Fibroblast of peridontal ligament (primary cell): ENCODE measurements around the gene IGFBP3.

Experiments used
- DNase-seq: peaks from one replicate; pipeline ENCODE4 v3.0.0-alpha.2; 2010; ENCODE audit errors: extremely low read depth

The IGFBP3 gene

DNA sequence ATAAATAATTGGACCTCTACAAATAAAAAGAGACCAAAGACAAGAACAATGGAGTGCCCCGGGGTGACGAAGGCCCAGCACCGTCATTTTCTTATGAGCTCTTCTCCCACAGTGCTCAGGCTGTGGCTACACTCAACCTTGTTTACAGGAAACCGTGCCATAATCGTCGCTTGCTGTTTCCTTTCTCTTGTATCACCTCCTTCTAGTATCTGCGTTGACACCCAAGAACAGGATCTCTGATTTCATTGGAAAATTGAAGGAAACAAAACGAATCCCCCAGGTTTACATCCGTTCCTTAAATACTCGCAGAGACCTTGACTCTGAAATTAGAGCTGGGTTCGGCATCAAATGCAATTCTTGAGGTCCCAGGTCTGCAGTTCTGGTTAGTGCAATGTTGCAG lies 1.7 kb upstream of the IGFBP3 start:
- no peak for DNase-seq

DNA sequence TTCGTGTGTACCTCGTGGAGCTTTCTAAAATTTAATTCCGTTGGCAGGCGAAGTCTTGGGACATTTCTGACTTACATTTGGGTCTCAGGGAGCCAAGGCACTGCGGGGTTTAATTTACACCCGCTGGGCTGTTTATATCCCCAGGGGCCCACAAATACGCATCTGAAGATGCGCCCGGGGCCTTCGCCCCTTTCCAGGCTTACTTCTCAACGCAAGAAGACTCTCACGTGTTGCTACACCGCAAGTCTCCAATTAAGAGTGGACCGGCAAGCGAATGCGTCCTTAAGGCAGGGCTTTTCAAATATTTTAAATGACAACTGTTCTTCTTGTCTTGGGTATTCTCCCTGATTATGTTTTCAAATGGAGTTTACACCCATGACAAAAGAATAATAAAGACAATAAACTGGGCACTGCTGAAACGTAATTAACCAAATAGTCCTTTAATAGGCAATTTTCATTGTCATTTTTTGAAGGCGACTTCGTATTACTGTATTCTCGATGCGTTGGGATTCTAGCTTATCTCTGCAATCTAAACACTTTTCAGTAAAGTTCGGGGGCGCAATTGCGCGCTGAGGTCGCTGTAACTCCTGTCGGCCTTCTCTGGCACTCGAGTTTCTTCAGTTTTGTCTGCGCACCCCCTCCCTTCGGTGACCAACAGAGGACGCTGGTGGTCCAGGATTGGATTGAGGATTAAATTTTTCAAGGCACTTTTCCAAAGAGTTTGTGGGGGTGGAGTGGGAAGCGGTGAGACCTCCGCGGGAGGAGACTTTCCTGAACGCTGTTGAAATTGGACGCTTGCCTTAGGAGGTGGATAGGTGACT lies 837 bp upstream of the IGFBP3 start:
- peak; percentile 79 for DNase-seq

DNA sequence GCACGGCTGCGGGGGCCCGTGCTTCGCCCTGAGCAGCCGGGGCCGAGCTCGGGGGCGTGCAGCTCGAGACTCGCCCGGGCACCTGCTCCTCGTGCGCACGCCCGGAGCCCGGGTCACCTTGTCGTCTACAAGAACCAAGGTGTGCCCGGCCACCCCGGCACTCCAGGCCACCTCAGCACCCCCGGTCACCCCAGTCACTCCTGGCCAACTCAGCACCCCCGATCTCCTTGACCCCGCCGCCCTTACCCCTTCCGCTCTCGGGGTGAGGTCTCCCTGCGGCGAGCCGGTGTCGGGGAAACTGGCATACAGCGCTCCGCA lies 268 bp upstream of the IGFBP3 start:
- DNase-seq: no peak

DNA sequence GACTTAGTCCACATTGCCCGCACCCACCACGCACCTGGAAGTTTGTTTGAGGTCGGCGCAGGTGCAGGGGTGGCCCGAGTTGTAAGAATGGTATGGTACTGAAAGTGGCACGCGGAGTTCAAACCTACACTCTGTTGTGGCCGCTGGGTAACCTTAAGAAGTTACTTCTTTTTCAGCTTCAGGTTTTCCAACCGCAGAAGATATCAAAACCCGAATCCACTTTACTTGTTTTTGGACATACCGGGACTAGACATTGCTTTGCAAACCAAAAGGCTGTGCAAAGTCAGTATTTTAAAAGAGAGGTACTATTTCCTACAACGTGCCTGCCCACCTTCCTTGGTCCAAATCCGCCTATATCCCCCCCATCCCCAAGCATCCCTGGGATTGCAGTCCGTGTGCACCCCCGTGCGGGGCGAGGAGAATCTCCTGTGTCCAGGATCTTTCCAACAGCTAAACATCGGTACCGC lies 1.0 kb downstream of the IGFBP3 start:
- peak; percentile 16 for DNase-seq

DNA sequence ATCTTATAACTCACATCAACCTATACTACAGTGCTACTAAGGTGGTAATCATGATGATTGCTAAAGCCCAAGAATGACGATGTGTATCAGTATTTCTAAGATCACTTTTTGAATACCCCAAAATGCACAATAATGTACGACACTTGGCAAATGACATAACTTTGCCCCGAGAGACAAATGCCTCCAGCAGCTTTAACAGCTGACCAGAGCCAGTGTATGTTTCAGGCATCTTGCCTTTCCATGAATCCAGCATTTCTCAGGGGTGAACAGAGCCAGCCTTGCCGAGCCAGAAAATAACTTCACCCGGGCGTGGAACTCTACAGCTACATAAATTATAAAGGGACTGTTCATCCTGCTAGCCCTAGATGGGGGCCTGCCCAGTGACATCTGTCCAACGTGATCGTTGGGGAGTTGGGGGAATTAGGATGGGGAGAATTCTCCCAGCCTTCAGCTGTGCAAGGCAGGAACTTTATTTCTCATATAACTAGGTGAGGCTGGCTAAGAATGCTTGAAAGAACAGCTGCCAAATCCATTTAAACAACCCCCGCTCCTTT lies 1.8 kb downstream of the IGFBP3 start:
- no peak for DNase-seq

DNA sequence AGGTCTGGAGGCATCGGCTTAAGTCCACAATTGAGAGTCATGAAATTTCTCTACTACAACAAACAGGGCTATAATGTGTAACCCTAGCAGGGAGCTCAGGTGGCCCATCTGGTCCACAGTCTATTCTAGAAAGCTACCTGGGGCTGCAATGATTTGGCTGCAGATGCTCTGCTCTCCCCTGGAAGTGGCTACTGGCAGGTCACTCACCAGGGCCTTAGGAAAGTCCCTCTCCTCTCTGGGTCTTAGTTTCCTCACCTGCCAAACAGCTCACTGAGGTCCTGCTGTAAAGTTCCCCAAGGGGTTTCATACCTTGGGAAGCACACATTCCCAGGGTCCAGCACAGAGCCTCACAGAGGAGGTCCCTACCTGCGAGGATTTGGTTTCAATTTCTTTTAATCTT lies 2.5 kb downstream of the IGFBP3 start:
- DNase-seq: no peak

DNA sequence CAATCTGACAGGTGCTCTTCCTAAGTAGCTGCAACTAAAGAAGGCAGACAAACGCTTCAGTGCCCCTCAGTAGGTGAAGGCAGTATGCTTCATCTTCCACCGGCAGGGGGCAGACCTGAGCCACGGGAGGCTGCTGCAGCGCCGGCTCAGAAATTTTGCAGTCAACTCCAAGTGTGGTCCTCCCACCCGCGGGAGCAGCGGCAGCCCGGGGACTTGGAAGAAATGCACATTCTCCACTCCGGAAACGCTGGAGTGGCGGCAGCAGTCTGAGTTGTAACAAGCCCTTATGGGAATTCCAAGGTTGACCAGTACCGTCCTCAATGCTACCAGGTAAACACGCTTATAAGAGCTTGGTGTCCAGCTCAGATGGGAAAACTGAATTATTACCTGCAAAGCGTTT lies 3.4 kb downstream of the IGFBP3 start:
- DNase-seq: peak; percentile 66

DNA sequence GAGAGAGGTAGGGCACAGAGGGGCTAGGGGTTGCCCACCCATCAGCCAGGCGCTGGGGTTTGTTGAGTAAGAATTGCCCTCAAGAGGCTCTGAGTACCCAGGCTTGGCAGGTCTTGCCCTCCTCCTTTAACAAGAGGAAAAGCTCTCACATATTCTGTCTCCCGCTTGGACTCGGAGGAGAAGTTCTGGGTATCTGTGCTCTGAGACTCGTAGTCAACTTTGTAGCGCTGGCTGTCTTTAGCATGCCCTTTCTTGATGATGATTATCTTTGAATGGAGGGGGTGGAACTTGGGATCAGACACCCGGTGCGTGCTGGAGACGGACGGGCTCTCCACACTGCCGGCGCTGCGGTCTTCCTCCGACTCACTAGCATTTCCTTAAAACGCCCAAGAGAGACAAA lies 4.0 kb downstream of the IGFBP3 start:
- no peak for DNase-seq

DNA sequence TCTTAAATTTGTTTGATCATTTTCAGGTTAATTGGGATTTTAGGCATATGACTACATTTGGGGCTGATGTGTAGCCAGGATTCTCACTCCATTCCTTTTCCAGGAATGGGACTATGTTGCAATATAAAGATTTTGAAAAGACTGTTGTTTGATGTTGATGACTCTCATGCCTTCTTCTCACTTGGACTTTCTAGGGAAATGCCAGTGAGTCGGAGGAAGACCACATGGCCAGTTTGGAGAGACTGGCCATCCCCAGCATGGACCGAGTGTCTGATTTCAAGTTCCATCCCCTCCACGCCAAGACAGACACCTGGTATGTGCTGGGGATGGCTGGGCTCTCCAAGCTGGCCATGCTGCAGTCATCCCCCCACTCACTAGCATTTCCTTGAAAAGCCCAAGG lies 5.5 kb downstream of the IGFBP3 start:
- DNase-seq: peak; percentile 16

DNA sequence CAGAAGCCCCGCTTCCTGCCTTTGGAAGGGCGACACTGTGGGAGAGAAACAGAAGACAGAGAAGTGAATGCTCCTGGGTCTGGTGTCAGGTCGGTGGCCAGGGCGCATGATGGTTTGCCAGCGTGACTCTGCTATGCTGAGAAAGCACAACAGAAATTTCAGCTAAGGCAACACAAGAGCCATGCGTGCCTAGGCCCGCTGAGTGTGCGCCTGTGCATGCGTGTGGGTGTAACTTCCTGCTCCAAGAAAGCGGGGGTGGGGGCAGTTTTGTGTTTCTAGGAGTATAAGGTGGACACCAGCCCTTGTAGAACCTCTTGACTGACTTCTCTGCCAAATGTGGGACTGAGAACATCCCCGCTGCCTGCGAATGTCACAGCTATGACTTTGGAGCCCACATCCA lies 6.2 kb downstream of the IGFBP3 start:
- no peak for DNase-seq

DNA sequence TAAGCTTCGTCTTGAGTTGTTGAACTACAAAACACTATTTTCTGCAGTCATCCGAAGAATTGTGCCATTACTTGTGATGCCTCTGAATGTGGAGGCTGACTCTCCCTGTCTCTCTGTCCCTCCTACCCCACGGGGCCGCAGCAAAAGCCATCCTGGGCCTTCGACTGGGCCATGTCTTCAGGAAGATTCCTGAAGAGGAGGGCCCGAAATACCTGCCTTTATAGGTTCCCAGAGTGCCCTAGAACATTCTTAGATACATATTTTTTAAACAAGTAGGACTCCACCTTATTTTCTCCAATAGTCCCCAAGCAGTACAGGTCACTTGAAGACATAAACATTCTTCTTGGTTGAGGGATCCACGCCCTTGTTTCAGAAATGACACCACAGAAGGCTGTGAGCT lies 8.1 kb downstream of the IGFBP3 start:
- no peak for DNase-seq

DNA sequence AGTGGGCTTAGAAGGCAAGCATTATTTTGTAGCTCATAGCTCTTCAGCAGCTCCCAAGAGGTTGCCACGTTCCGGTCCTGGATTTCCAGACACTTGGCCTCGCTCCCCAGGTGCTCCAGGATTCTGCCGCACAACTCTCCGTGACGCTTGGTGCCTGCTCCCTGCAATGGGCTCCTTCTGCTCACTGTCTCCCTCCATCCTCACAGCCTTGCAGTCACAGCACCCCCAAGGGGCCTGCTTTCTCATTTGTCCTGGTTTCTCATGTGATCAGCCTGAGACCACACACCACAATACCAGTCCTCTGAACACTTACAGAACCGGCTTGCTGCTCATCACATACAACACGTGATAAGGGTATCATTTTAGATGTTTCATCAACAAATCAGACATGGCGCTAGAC lies 9.8 kb downstream of the IGFBP3 start:
- DNase-seq: no peak

DNA sequence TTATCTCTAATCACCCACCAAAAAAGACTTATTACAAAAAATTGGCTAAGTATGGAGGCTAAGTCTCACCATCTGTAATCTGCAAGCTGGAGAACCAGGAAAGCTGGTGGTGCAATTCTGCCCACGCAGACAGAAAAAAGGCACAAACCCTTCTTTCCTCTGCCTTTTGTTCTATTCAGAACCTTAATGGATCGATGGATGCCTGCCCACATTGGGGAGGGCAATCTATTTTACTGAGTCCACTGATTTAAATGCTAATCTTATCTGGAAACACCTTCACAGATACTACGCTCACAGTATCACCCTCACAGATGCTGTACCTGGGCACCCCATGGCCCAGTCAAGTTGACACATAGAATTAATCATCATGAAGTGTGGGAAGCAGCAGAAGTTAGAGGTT lies 10.2 kb downstream of the IGFBP3 start:
- DNase-seq: no peak

DNA sequence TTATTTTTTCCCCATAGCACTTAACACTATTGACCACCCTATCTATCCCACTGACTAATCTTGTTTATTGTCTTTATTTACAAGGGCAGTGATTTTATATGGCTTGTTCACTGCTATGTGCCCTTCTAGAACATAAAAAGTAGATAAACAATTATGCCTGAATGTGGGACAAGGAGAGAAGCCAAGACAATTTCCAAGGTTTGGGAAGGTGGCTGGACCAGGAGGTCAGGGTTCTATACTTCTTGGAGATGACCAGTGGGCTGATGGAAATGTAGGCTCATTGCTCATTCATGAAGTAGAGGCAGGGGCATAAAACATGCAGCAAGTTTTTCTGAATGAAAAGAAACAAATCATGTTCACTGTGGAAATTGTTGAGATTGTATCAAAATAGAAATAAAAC lies 11.5 kb downstream of the IGFBP3 start:
- no peak for DNase-seq

DNA sequence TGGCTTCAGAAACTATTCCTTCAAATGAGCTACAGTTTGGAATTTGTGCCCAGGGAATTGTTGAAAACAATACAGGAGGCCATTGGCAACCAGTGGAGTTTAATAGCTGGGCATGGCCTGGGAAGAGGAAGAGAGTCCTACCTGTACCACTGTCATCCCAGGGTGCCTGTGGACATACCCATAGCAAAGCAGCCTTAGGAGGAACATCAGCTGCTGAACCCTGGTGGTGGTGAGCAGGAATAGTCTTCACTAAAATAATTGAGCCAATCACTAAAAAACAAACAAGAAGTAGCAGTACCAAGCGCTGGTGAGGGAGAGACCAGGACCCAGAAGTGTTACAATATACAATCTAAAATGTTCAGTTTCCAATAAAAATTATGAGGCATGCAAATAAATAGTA lies 18.3 kb downstream of the IGFBP3 start:
- DNase-seq: no peak

DNA sequence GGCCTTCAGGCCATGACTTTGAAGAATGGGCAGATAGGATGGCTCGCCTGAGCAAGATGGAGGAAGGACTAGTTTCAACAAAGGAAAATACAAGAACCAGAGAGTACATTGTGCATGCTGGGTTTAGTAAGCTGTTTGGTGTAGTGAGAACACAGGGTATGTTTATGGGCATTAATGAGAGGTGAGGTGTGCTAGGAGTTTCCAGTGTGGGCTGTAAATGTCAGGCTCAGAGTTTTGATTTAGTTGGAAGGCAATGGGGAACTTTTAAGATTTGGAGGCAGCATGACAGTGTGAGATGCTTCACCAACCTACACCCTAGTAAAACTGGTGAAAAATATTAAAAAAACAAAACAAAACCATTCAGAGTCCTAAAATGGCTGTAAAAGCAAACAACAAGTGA lies 19.5 kb downstream of the IGFBP3 start:
- no peak for DNase-seq

DNA sequence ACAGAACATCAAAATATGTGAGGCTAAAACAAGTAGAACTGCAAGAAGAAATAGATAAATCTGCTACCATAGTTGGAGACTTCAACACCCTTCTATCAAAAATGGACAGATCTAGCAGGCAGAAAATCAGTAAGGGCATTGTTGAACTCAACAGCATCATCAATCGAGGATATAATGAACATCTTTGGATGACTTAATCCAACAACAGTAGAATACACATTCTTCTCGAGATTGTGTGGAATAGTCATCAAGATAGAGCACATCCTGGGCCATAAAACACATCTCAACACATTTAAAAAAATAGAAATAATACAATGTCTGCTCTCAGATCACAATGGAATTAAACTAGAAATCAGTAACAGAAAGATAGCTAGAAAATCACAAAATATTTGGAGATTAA lies 22.9 kb downstream of the IGFBP3 start:
- no peak for DNase-seq

DNA sequence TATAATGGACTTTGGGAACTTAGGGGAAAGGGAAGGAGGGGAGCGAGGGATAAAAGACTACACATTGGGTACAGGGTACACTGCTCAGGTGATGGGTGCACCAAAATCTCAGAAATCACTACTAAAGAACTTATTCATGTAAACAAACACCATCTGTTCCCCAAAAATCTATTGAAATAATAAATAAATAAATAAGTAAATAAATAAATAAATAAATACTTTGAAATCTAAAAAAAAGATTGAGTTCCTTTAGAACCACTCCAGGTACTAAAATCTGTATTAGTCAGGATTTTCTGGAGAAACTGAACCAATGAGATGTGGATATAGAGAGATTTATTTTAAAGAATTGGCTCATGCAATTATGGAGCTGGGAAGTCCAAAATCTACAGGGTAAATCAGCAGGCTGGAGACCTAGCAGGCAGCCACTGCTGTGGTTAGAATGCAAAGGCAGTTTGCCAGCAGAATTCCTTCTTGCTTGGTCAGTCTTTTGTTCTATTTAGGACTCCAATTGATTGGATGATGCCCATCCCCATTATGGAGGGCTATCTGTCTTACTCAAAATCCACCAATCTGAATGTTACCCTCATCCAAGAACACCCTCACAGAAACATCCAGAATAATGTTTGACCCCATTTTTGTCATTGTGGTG lies 23.9 kb downstream of the IGFBP3 start:
- peak; percentile 77 for DNase-seq

DNA sequence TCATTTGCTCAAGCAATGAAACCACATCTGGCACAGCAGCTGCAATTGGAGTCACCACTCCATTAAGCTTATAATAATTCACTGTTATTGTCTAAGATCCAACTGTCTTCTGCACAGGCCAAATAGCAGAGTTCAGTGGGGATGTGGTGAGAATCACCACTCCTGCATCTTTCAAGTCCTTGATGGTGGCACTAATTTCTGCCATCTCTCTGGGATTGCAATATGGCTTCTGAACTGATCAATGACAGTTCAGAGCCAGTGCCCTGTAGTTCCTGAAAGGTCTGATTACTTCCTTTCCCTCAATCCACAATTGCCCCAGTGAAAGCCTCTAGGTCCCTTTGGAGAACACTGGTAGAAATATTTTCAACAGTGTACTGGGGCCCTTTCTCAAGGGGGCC lies 26.4 kb downstream of the IGFBP3 start:
- no peak for DNase-seq

DNA sequence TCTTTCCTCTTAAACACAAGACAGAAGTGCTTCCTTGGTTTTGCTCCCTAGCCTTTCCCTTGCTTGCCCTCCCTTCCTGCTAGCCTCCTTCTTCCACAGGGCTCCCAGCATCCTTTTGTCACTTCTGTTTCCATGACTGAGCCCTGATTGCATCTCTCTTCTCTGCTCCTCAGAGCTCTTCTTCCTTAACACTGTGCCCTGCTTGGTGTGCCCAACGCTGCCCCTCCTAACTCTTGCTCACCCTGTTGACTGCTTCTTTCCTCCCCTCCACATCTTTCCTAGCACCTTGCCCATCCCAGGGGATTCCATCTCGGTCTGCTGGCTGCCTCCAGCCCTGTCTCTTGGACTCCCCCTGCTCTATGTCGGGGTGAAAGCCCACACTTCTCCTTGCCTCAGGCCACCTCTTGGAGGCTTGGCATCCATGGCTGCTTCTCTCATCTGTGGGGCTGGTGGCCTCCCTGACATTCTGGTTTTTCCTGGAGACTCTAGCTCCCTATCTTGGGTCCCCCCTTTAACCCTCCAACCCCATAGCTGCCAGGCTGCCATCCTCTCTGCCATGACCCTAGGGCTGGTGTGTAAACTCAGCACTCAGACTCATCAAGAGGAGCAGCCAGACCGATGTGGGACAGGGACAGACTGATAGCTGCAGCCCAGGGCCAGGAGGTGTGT lies 26.9 kb downstream of the IGFBP3 start:
- DNase-seq: no peak

DNA sequence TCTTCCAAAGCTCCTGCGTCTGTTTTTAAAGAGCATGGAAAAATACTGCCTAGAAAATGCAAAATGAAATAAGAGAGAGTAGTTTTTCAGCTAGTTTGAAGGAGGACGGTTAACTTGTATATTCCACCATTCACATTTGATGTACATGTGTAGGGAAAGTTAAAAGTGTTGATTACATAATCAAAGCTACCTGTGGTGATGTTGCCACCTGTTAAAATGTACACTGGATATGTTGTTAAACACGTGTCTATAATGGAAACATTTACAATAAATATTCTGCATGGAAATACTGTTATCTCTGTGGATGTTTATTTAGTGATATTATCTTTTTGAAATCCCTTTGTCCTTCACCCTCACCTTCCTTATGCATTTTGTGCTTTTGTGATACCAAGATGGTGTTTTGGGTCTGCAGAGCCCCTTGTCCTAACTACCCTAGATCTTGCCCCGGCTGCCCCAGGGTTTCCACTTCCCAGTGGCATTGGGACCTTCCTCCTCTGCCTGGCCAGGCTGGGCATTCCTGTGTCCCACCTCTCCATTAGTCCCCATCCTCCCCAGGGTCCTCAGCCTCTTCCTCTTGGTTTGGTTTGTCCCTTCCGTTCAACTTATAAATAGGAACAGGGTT lies 27.6 kb downstream of the IGFBP3 start:
- DNase-seq: no peak

DNA sequence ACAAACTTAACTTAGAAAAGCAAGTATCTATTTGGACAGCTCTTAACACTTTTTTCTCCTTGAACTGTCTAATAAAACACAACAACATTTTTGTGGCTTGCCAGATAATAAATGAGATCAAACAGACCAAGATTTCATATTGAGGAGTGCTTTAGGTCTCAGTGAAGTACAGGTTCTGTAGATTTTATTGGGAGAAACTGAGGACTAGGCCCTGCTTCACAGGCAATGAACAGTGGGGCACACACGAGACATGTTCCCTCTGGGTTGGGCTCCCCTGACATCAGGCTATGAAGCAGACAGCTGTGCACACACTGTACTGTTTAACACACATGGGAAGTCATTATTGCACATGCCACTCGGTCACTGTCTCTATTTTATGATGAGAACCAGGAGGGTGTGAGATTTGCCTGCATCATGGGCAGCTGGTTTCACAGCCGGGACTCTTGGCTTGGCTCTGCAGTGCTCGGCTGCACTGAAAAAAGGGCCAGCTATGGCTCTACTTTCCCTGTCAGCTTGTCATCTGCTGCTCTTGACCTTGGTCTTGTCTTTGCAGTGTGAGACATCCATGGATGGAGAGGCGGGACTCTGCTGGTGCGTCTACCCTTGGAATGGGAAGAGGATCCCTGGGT lies 28.6 kb downstream of the IGFBP3 start:
- no peak for DNase-seq
